Thoracic aorta endothelial cell (primary cell): ENCODE measurements around the gene SGCG. TPM values are rescaled to one million over a fixed set of nuclear protein-coding genes. Genes with fewer than 3 reads are reported as not detected.

Experiments
- small RNA-seq: library from RNA; depleted of rRNA; stranded (forward); fragments of <200 nt; gene quantifications from one replicate; pipeline ENCODE3, GENCODE V24; 2012
- total RNA-seq: library from RNA; depleted of rRNA; stranded (reverse); fragments of >200 nt; gene quantifications from 2 replicates; pipeline ENCODE4 v1.2.3, GENCODE V29; 2012

Gene SGCG
- total RNA-seq, result not detected in 2 replicates

DNA sequence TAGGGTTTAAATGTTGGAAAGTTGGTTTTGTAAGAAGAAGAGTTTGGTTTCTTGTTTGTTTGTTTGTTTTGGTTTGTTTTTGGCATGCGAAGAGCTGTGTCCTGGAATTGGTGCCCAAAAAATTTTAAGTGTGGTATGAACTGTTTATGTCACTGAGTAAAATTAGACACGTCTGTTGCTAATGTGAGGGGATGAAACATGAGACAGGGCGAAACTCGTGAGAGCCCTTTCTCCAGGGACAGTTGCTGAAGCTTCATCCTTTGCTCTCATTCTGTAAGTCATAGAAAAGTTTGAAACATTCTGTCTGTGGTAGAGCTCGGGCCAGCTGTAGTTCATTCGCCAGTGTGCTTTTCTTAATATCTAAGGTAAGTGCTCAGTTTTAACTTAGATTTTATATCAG, at the start of gene SGCG:
Gene SGCG (plus strand): TSS at position 269 of the 400 bp plus-strand sequence. CDS start 22,716 bp downstream, outside the sequence.

Small RNAs within 50 kb of the gene (small RNA-seq; reads per million reads assigned to genes)
- gene RNU6-58P, result not detected
- gene RNY3P4, result not detected
